NCI-H2029 (cell line): Measurements from ENCODE around the gene USF1.
"Not testable (repeated sequence)": the region's sequence is repeated elsewhere in the genome, so short reads cannot be mapped to it uniquely, and the experiment has no call there.

Experiments
- DNase-seq: peaks from one replicate; lab custom pipeline; 2025; lab: John Stamatoyannopoulos, UW

Gene USF1

DNA sequence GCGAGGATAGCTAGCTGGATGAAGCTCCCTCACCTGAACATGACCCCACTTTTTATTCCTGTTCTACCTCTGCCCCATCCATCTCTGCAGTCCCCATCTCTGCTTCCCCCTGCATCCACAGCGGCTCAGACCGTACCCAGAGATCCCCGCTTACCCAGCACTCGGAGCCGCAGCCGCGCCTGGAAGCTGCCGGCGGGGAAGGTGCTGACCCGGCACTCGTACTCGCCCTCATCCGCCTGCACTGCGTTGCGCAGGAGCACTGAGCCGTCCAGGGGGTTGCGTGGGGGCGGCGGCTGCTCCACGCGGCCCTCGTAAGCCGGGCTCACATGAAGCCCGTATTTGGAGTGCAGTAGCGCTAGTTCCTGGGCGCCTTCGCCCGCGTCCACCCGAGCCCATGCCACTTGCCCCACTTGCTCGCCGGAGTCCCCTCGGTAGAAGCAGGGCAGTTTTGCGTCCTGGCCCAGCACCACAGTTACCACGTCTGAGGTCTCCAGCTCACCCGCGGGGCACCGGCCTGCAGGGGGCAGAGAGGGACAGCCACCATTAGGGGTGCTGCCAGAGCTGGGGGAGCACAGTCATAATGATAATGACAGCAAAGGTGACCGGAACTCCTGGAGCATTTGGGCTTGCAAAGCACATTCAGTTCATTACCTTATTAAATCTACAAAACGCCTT, 33.8 kb upstream of the USF1 start:
- DNase-seq = no peak

DNA sequence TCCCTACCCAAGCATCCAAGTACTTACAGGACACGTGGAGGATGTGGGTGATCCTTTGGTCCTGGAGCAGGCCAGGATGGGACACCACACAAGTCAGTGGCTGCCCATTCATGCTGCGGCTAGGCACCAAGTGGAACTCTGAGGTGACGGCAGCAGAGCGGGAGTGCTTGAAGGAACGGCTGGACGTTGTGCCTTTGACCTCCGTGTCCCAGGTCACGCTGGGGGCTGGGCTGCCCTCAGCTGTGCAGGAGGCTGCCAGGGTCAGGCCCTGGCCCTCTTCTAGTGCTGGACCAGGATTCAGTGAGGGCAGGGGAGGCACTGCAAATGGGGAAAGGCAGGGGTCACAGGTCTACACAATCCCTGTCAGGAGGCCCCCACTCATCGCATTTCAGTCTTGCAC, 31.6 kb upstream of the USF1 start:
- DNase-seq = no peak

DNA sequence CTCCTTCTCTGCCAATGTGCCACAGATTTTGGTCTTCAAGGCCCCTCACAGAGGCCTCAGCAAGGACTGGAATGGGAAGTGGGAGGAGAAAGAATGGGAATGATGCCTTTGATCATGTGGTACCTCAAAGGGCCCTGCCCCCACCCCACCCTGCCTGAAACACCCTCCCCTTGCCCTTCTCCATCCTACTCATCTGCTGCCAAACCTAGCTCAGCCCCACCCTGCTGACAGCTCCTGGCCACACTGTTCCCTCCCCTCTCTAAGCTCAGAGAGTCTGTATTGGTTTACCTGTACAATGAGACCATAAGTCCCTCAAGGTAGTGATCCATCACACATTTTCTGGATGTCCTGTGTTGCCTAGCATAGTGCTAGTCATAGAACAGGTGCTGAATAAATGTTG, 30.6 kb upstream of the USF1 start:
- DNase-seq = no peak

DNA sequence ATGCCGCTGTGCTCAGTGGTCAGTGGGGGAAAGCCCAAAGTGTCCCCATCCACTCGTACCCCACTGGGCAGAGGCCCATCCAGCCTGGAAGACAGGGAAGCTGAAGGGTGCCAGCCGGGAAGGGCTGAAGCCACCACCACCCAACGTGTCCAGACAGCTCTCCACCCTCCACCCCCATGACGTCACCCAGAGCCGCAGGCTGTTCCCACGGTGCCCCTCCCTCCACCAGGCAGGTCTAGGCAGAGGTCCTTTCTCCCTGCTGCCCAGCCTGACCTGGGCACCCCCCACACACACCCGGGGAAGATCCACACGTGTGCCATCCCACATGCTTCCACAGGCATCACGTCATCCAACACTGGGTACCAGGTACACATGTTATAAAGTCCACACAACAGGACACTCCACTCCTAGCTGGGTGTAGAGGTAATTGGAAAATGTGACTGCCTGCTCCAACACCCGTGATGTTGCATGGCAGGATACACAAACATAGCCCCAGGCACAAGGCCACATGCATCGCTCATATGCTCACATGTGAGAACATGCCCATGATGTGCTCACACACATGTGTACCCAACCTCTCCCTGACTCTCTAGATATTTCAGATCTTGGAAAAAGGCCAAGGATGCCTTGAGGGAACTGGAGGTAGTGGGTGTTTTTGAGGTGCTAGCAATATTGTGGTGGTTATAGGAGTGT, 29.0 kb upstream of the USF1 start:
- no peak for DNase-seq

DNA sequence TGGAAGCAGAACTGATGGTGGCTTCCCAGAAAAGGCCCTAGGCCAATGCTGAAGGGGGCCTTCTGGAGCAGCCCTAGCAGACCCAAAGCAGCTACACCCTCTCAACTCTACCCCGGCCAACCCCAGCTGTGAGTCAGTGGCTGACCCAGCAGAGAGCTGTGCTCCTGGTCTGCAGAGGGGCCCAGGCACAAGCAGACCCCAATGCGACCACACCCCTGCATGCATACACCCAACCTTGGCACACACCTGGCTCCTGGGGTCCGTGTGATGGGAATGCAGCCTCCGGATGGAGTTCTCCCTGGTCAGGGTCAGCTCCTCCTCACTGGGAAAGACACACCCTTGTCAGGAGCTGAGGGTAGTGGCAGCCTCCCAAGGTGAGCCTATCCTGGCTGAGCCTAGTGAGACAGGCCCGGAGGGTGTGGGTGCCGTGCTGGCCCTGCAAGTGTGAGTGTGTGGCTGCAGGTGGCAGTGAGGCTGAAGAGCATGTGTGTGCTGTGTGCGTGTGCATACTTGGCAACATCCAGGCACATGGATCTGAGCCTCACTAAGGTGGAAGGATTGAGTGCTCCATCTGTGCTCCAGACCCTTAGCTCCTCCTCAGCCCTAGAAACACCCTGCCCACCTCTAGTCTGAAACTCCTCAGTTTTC, 27.8 kb upstream of the USF1 start:
- no peak for DNase-seq

DNA sequence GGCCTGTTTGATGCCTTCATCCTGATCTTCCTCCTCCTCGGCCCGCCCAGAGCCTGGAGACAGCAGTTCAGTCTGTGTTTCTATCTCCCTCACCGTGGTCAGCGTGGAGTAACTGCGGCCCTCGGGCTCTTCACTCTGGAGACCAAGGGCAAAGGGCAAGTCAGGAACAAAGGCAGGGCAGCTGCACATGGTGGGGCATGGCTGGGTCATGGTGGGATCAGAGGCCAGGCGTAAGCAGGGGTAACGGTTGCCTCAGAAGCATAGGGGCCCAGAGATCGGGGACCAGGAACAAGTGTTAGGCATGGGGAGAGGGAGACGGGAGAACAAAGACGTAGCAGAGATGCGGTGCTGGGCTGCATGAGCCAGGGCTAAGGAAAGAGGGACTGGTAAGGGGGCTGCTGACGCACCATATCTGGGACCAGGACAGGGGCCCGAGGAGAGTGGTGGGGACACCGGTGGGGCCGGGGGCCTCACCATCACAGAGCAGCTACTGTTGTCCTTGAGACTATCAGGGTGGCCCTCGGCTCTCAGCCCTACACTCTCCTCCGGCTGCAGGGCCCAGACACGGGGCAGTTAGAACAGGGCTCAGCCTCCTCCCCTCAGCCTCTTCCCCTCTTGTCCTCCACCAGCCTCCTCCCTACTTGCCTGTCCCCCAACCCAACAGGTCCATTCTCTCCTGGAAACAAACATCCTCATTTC, 27.1 kb upstream of the USF1 start:
- no peak for DNase-seq

DNA sequence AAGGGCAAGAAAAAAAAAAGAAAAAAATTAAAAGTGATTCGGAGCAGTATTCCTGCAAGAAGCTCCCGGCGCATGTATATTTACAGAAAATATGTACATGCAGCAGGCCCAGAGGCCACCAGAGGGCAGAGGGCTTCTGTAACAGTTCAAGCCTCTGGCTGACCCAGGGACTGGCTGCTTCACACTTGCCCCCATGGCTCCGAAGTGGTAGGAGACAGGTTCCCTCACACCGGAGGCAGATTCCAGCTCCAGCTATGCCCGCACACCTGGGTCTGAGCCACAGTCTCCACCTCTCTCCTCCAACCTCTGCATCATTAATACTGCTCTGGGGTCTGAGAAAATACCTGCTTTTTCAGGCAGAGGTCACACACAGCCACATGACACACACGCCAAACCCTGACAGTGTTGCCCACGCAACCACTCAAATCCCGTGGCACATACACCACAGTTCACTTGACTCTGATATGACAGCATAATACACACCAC, 26.2 kb upstream of the USF1 start:
- no peak for DNase-seq

DNA sequence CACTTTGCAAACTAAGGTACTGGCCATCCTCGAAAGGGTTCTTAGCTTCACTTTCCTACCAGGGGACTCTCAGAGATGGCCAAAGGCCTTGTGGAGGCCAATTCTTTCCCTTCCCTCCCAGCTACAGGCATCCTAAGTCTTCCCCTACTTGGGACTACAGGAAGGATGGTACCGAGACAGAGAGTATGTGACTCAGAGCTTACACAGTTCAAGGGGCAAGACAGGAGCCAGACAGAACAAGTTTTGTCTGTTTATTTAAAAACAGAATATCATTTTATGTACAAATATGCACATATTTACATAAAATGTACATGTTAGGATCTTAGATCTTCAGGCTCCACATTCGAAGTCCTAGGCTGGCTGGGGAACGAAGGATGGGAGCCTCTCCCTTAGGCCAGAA, 25.0 kb upstream of the USF1 start:
- no peak for DNase-seq

DNA sequence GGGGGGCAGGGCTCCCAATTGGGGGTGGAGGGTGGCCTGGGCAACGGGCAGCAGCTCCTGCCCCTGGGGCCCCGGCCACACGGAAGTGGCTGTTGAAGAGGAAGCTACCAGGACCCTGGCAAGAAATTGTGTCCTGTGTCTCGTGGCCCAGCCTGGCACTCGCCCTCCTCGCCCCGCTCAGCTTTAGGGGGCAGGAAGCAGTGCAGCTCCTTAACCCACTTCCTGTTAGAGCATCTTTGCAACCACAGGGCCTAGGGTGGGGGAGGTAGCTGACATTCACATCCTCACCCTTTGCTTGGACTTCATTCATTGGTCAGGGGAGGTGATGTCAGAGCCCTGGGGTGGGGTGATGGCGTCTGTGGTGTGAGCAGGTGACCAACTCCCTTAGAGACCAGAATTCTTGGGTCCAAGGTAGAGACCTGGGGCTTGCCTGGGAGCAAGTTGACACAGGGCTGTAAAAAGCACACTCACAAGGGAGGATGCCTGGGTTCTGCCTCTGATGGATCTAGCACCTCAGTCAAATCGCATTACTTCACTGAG, 24.0 kb upstream of the USF1 start, which contains the start of gene ARHGAP30:
Gene ARHGAP30 (minus strand): TSS at position 161 of the 540 bp plus-strand sequence. CDS start 267 bp downstream, outside the sequence.
- no peak for DNase-seq

DNA sequence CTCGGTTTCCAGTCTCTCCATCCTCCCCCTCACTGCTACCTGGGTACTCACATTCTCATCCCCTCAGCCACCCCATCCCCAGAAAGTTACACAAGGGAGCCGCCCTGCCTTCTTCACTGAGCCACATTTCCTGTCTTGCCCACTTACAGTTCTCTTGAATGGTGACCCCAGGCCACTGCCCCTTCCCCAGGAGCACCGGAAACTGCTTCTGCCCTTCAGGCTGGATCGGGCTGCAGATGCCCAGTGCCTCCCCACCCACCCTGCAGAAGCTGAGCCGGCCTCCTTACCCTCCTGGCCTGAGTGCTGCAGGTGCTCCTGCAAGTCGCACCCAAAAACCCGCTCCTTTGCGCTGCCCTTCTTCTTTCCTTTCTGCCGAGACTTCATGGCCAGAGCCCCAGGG, 23.5 kb upstream of the USF1 start:
- DNase-seq = no peak

DNA sequence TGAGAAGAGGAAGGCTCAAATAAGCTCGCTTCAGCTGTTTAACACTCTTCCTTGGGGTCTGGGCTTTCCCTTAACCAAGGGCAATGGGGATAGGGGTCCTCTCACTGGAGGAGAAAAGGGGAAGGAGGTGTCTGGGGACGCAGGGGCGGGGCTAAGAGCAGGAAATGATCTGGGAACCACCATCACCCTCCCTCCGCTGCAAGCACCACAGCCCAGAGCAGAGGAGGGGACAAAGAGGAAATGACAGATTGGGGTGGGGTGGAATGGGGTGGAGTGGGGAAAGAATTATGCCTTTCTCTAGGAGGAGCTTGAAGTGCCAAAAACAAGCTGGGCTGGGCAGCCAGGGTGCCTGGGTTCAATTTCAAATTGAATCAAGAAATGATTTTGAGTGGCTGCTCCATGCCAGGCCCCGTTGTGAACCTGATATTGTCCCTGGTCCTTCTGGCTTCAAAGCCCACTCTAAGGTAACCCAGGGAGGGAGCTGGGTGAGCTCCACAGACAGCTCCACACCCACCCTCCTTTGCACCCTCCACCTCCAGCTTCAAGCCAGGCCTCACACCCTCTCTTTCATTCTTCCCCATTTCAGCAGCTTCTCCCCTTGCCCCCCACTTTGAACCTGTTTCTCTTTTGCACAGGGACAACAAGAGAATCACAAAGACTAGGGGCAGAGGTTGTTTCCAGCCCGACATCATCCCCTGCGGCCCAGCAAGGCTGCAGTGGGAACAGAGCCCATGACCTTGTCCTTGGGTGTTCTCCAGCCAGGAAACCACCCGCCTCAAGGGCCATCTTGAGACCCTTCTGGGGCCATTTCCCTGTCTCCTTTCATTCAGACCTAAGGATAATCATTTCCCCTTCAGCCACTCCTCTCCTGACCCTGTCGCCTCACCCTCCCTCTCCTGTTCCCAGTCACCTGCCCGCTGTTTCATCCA, 22.8 kb upstream of the USF1 start:
- no peak for DNase-seq

DNA sequence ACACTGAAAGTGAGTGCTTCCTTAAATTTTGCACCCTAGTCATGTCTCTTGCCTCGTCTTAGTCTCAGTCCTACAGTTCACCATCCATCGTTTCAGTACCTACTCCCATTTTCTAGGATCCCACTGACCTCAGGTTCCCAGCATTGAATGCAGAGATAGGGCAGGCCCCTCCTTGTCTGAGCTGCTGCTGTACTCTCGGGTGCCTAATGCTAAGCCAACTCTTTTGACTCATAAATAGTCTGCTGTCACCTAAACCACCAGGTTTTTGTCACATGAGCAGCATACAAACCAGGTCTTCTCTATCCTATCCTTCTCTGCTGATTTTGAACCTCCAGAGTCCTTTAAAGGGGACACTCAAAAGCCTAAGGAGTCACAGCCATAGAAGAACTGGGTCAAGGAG, 20.9 kb upstream of the USF1 start:
- DNase-seq = no peak

DNA sequence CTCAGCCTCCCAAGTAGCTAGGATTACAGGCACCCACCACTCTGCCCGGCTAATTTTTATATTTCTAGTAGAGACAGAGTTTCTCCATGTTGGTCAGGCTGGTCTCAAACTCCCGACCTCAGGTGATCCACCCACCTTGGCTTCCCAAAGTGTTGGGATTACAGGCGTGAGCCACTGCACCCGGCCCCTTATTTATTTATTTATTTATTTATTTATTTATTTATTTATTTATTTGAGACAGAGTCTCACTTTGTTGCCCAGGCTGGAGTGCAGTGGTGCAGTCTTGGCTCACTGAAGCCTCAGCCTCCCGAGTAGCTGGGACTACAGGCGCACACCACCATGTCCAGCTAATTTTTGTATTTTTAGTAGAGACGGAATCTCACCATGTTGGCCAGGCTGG, 19.9 kb upstream of the USF1 start:
- not testable (repeated sequence) for DNase-seq

DNA sequence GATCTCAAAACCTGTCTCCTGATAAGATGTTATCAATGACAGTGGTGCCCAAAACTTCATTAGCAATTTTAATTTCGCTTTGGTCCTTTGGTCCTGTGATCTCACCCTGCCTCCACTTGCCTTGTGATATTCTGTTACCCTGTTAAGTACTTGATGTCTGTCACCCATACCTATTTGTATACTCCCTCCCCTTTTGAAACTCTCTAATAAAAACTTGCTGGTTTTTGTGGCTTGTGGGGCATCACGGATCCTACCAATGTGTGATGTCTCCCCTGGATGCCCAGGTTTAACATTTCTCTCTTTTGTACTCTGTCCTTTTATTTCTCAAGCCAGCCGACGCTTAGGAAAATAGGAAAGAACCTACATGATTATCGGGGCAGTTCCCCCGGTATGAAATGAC, 18.2 kb upstream of the USF1 start:
- not testable (repeated sequence) for DNase-seq

DNA sequence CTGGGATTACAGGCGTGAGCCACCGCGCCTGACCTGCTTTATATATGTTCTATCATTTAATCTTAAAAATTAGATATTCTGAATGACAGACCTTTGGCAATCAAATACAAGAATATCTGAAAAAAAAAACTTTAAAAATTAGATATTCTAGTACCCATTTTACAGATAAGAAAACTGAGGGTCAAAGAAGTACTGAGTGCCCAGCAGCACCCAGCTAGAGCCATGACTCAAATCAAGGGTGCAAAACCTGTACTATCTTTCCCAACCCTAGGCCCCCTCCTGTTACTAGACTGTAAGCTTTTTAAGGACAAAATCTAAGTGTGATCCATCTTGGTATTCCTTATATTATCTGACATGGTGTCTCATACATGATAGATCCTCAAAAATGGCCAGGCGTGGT, 15.6 kb upstream of the USF1 start:
- DNase-seq = no peak

DNA sequence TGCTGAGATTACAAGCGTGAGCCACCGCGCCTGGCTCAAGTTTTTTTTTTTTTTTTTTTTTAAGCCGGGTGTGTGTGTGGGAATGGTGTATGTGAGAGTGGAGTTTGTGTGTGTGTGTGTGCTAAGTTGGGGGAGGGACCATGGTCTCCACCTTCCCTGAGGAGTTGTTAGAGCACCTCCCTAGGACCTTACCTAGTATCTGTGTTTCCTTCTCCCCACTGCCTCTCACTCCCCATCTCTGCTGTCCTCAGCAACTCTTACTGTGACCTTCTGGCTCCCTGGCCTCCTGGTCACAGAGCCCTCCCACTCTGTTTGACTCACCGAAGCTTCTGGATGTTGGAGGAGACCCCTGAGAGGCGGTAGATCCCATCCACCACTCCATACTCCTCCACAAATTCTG, 13.5 kb upstream of the USF1 start:
- DNase-seq = no peak

DNA sequence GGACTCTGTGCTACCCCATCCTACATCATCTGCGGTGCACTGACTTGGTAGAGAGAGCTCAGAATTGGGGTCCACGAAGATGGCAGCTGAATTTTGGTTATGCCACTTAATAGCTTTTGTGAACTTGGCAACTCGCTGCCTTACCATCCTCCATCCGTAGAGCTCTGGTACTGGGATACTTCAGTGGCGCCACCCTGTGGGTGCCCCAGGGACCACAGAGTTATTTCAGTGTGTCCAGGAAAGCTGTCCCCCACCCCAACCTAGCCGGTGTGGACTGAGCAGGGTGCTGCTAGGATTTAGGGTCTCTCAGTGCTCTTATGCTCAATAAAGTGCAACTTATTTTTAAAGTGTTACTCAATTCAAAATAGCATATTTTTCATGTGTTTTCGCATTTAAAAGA, 9.0 kb upstream of the USF1 start:
- DNase-seq = no peak

DNA sequence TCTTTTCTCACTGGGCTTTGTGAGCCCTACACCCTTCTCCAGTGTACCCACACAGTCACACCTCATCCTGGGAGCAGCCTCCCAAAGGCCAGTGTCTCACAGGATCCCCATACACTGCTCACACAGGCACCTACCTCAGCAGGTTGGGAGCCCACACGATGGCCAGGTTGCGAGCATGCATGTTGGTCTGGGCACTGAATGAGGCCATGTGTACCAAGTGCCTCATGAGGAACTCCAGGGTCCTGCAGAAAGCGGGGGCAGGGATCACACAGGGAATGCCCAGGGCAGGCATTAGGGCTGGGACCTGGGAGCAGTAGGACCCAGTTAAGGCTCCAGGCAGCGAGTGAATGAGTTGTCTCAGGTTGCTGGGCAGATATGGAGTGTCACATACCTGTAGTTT, 8.5 kb upstream of the USF1 start:
- DNase-seq = no peak

DNA sequence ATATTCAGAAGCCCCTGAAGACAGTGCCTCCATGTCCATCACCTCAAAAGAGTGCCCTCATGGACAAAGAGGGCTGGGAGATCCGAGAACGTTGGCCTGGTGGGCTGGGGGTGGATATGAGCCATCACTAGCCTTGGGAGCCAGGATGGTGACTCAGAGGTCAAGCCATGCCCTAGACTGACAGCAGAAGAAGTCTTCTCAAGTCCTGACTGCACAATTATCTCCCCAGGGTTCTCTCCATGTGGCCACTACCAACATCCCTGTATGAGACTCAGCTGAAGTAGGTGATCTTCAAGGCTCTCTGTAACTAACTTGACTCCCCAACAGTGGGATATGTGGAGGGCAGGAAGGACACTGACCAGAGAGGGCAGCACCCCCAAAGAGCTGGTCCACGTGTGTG, 7.1 kb upstream of the USF1 start:
- DNase-seq = no peak

DNA sequence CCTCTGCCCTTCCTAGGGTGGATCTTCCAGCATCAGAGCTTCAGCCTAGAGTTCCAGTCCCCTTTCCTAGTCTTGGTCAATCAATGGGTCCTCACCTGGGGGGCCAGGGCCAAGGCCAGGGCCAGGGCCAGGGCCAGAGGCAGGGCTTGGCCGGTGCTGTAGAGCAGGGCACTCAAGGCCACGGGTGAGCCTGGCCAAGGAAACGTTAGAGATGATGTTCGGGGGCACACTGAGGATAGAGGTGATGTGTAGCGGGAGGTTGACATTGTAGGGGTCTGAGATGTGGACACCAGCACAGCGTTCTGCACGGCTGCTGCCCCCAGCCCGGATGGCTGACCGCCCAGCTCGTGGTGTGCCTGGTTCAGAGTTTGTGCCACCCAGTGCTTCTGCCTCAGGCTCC, 5.4 kb upstream of the USF1 start:
- no peak for DNase-seq
